Panc1 (cell line): ENCODE results near the gene PXDN. TPM values are rescaled to one million over a fixed set of nuclear protein-coding genes. Genes with fewer than 3 reads are reported as not detected.

ENCODE experiments used
- ATAC-seq: fragments of 200-7000 bp; cut with Tn5 transposase; 2 replicates; pipeline ENCODE4 v1.9.1; 2020; ENCODE audit warnings: mild to moderate bottlenecking, moderate library complexity
- BruUV-seq: library from RNA; stranded (reverse); fragments of 400-500 nt; replicated peaks from 2 replicates; lab custom pipeline; 2021; lab: Mats Ljungman, UMichigan
- CTCF ChIA-PET: fragments of 300-600 bp; sonication (Branson Sonifier 250); formaldehyde crosslinking; loops from one replicate; lab custom pipeline; 2022; ENCODE audit warnings: antibody characterized with exemption; lab: Charles Lee
- POLR2A ChIA-PET: fragments of 300-600 bp; sonication (Branson Sonifier 250); formaldehyde crosslinking; loops from one replicate; lab custom pipeline; 2022; ENCODE audit warnings: antibody characterized with exemption; lab: Charles Lee
- DNase-seq: peaks from one replicate; pipeline ENCODE4 v3.0.0-alpha.2; 2010; ENCODE audit warnings: low read depth, low spot score
- H3K27ac ChIP-seq: 2 replicates; pipeline ENCODE4 v1.5.1; 2011; ENCODE audit warnings: mild to moderate bottlenecking, low read length, inconsistent platforms
- H3K27me3 ChIP-seq: fragments of 200-500 bp; sonication (Bioruptor generic); 2 replicates; pipeline ENCODE4 v1.6.0; 2014; ENCODE audit warnings: low read length, inconsistent platforms; ENCODE audit not compliant: control insufficient read depth, insufficient read depth
- H3K36me3 ChIP-seq: fragments of 200-500 bp; sonication (Bioruptor generic); 2 replicates; pipeline ENCODE4 v1.5.1; 2014; ENCODE audit warnings: inconsistent platforms, mild to moderate bottlenecking, low read length, moderate library complexity; ENCODE audit not compliant: control insufficient read depth, insufficient read depth
- H3K4me1 ChIP-seq: 2 replicates; pipeline ENCODE4 v1.5.1; 2011; ENCODE audit warnings: inconsistent platforms, mild to moderate bottlenecking, low read length, moderate library complexity; ENCODE audit not compliant: control insufficient read depth, insufficient read depth
- H3K4me3 ChIP-seq, 2 experiments: 2 replicates each; pipeline ENCODE4 v1.5.1; 2011 to 2012; ENCODE audit warnings: low read depth in 2 of 2, low read length in 2 of 2, mild to moderate bottlenecking in 2 of 2, inconsistent platforms in 1 of 2, moderate library complexity in 1 of 2
- H3K9me3 ChIP-seq: fragments of 200-500 bp; sonication (Bioruptor generic); 2 replicates; pipeline ENCODE4 v1.5.1; 2014; ENCODE audit warnings: low read depth, mild to moderate bottlenecking, inconsistent platforms, low read length, moderate library complexity; ENCODE audit not compliant: control insufficient read depth, insufficient read depth
- POLR2AphosphoS5 ChIP-seq: IDR thresholded peaks from 2 replicates; pipeline ENCODE4 v1.6.1; 2012; ENCODE audit warnings: mild to moderate bottlenecking, low read depth, low read length, moderate library complexity
- SIN3A ChIP-seq: IDR thresholded peaks from 2 replicates; pipeline ENCODE4 v1.6.1; 2012; ENCODE audit warnings: low read depth, mild to moderate bottlenecking, low read length, moderate library complexity, borderline replicate concordance; ENCODE audit not compliant: insufficient read depth
- TCF7L2 ChIP-seq: IDR thresholded peaks from 2 replicates; pipeline ENCODE4 v1.6.1; 2011; ENCODE audit warnings: mild to moderate bottlenecking, low read depth, low read length, inconsistent platforms
- in situ Hi-C: cut with HindIII; loops from 2 replicates; pipeline ENCODE4 v1.10.0; 2016; ENCODE audit warnings: low sequenced_read_pairs, low pct_unique_long_range_greater_than_20kb
- intact Hi-C: fragments of 100-400 bp; cut with micrococcal nuclease; formaldehyde crosslinking; loops from one replicate; pipeline ENCODE4 v1.10.0; 2022; ENCODE audit not compliant: unreplicated experiment
- total RNA-seq: library from RNA; stranded (reverse); gene quantifications from one replicate; pipeline ENCODE4 v1.2.1, GENCODE V29; 2021; ENCODE audit not compliant: unreplicated experiment
- TF ChIP-seq, protein P1 (sequence below), 2 experiments: IDR thresholded peaks; 2 replicates each; pipeline ENCODE4 v1.6.1; 2011 to 2012; ENCODE audit warnings: low read depth in 2 of 2, control low read depth in 1 of 2, low read length in 1 of 2, mild to moderate bottlenecking in 1 of 2, moderate library complexity in 1 of 2; ENCODE audit not compliant: insufficient read depth in 1 of 2
- TF ChIP-seq, protein P2 (sequence below): fragments of 450-650 bp; IDR thresholded peaks from 2 replicates; pipeline ENCODE4 v1.5.1; 2017; ENCODE audit warnings: mild to moderate bottlenecking

PXDN gene
- total RNA-seq, 1 experiment from 2014 or later = 2.5 TPM

DNA sequence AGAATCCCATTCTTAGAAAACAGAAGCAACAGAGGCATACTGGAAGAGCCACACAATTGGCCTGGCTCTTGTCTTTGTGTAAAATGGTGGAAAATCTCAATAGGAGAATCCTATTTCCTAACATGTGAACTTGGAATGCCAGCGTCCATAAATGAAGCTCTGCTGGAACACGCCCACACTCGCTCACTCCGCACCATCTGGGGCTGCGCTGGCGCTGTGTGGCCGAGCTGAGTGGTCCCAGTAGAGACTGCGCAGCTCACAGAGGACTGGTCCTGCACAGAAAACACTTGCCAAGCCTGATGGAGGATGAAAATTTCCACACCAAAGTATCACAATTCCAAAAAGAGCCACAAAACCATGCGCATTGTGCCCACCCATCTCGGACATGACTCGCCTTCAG lies 56.2 kb downstream of the PXDN start:
- DNase-seq (no peak), ATAC-seq (no peak)
- in situ Hi-C loops = no loop called here
- TF ChIP-seq, protein P1, sequence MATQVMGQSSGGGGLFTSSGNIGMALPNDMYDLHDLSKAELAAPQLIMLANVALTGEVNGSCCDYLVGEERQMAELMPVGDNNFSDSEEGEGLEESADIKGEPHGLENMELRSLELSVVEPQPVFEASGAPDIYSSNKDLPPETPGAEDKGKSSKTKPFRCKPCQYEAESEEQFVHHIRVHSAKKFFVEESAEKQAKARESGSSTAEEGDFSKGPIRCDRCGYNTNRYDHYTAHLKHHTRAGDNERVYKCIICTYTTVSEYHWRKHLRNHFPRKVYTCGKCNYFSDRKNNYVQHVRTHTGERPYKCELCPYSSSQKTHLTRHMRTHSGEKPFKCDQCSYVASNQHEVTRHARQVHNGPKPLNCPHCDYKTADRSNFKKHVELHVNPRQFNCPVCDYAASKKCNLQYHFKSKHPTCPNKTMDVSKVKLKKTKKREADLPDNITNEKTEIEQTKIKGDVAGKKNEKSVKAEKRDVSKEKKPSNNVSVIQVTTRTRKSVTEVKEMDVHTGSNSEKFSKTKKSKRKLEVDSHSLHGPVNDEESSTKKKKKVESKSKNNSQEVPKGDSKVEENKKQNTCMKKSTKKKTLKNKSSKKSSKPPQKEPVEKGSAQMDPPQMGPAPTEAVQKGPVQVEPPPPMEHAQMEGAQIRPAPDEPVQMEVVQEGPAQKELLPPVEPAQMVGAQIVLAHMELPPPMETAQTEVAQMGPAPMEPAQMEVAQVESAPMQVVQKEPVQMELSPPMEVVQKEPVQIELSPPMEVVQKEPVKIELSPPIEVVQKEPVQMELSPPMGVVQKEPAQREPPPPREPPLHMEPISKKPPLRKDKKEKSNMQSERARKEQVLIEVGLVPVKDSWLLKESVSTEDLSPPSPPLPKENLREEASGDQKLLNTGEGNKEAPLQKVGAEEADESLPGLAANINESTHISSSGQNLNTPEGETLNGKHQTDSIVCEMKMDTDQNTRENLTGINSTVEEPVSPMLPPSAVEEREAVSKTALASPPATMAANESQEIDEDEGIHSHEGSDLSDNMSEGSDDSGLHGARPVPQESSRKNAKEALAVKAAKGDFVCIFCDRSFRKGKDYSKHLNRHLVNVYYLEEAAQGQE (IDR thresholded peaks at IDR 0.05; ENCODE audit: insufficient read depth in 1 of 2, low read depth in 2 of 2, low read length in 1 of 2) = no peak
- TF ChIP-seq, protein P2, sequence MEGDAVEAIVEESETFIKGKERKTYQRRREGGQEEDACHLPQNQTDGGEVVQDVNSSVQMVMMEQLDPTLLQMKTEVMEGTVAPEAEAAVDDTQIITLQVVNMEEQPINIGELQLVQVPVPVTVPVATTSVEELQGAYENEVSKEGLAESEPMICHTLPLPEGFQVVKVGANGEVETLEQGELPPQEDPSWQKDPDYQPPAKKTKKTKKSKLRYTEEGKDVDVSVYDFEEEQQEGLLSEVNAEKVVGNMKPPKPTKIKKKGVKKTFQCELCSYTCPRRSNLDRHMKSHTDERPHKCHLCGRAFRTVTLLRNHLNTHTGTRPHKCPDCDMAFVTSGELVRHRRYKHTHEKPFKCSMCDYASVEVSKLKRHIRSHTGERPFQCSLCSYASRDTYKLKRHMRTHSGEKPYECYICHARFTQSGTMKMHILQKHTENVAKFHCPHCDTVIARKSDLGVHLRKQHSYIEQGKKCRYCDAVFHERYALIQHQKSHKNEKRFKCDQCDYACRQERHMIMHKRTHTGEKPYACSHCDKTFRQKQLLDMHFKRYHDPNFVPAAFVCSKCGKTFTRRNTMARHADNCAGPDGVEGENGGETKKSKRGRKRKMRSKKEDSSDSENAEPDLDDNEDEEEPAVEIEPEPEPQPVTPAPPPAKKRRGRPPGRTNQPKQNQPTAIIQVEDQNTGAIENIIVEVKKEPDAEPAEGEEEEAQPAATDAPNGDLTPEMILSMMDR = no peak
- intact Hi-C loops = no loop called here
- peak overlapping the region; percentile 88; the same call in 1 of the 2 replicates for H3K27ac ChIP-seq
- ChIA-PET POLR2A (no interaction called here), CTCF (no interaction called here)
- H3K36me3 ChIP-seq = no peaks in the 10 kb centered on the region
- no TSS peak for BruUV-seq
- no peaks in the 10 kb centered on the region for H3K27me3 ChIP-seq
- H3K4me1 ChIP-seq = peaks cover 30% of the 10 kb centered on the region
- H3K9me3 ChIP-seq = no peaks in the 10 kb centered on the region
- H3K4me3 ChIP-seq = no peak overlapping the region

DNA sequence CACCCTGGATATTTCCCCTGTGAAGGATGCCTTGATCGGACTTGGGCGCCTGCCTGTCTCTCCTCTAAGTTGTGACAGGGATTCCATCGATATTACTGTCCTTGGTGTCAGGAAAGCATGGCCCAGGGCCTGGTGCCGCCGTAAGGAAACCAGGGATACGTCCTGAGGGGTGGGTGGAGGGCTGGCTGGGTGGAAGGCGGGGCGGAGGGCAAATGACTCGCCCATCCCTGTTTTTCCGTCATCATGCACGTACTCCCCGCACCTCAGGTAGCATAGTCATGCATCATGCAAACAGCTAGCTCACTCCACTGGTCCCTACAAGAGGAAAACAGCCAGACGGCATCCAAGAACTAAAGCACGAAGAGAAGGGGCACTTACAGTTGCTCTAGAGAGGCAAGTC lies 57.1 kb downstream of the PXDN start:
- intact Hi-C loops (no loop called here), in situ Hi-C loops (no loop called here)
- 0 out of 2 replicates have a peak, but pooled peaks have one; percentile 17 for ATAC-seq
- CTCF ChIA-PET = no interaction called here
- Histone ChIP-seq H3K9me3 (no peaks in the 10 kb centered on the region), H3K27me3 (no peaks in the 10 kb centered on the region), H3K27ac (peak overlapping the region; percentile 88), H3K4me1 (peaks cover 30% of the 10 kb centered on the region), H3K36me3 (no peaks in the 10 kb centered on the region), H3K4me3 (no peak overlapping the region)
- DNase-seq = no peak
- POLR2A ChIA-PET = no interaction called here
- no peak for TF ChIP-seq POLR2AphosphoS5
- no TSS peak for BruUV-seq

DNA sequence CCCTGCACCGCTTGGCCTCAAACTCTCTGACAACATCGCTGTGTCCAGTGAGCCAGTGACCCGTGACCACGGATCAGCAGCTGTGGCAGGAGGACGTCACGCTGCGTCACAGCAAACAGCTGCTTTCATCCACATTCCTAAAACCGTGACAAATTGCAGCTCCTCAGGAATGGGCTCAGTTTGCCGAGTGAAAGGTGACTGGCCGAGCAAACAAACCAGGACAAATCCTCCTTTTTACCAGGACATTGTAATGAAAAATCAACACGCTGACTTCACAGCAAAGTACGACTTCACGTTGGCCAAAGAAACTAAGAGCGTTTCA lies 57.6 kb downstream of the PXDN start:
- ChIA-PET POLR2A (no interaction called here), CTCF (no interaction called here)
- intact Hi-C loops = no loop called here
- peak overlapping the region; percentile 88 for H3K27ac ChIP-seq
- in situ Hi-C loops = no loop called here
- no peaks in the 10 kb centered on the region for H3K36me3 ChIP-seq
- no TSS peak for BruUV-seq
- no peaks in the 10 kb centered on the region for H3K9me3 ChIP-seq
- no peaks in the 10 kb centered on the region for H3K27me3 ChIP-seq
- DNase-seq = peak; percentile 59
- peak; percentile 44 for ATAC-seq
- TF ChIP-seq, protein P2 = no peak
- no peak for TF ChIP-seq SIN3A
- TF ChIP-seq, protein P1 (IDR thresholded peaks at IDR 0.05; ENCODE audit: insufficient read depth in 1 of 2, low read depth in 2 of 2, low read length in 1 of 2) = no peak
- no peak for TF ChIP-seq TCF7L2
- TF ChIP-seq POLR2AphosphoS5 = no peak
- H3K4me1 ChIP-seq = peaks cover 33% of the 10 kb centered on the region
- H3K4me3 ChIP-seq = no peak overlapping the region
